Prostate gland (tissue), 2 donors: Measurements from ENCODE around the gene NELFB.

Source experiments
- POLR2A ChIP-seq: fragments of 450-650 bp; IDR thresholded peaks from one replicate; pipeline ENCODE4 v1.6.1; 2016; ENCODE audit warnings: antibody characterized with exemption, mild to moderate bottlenecking
- POLR2AphosphoS5 ChIP-seq: sonication (generic); formaldehyde crosslinking; IDR thresholded peaks from one replicate; pipeline ENCODE4 v1.6.1; 2017; ENCODE audit warnings: antibody characterized with exemption
- TF ChIP-seq, protein P1 (sequence below), 4 experiments: fragments of 200-600 bp in 2 of 4; fragments of 450-650 bp in 2 of 4; sonication (generic) in 2 of 4; IDR thresholded peaks; 1 replicate in 3 of 4; 2 replicates in 1 of 4; pipeline ENCODE4 v1.5.1; 2016 to 2019; ENCODE audit warnings: antibody characterized with exemption in 4 of 4, mild to moderate bottlenecking in 2 of 4, moderate library complexity in 2 of 4

DNA sequence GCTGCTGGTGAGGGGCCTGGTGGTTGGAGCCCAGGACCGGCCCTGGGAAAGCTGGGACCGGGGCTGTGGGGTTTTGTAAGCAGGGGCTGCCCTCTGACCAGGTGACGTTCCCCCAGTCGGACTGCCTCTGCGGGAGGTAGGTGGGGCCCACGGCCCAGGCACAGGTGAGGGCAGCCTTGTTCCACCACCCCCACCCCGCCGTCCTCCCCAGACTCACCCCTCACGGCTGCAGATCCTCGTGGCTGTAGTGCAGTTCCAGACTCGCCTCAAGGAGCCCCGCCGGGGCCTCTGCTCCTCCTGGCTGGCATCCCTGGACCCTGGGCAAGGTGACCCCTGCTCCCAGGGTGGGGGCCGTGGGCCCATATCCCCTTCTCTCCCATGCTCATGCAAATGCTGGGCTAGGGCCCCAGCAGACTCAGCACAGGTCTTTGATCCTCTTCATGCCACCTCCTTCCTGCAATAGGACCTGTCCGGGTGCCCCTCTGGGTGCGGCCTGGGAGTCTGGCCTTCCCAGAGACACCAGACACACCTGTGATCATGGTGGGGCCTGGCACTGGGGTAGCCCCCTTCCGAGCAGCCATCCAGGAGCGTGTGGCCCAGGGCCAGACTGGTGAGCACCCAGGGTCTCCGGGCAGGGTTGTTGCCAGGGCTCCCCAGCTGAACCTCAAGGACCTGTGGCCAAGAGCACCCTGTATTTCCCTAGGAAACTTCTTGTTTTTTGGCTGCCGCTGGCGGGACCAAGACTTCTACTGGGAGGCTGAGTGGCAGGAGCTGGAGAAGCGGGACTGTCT, 39.7 kb upstream of the NELFB start:
- TF ChIP-seq, protein P1, sequence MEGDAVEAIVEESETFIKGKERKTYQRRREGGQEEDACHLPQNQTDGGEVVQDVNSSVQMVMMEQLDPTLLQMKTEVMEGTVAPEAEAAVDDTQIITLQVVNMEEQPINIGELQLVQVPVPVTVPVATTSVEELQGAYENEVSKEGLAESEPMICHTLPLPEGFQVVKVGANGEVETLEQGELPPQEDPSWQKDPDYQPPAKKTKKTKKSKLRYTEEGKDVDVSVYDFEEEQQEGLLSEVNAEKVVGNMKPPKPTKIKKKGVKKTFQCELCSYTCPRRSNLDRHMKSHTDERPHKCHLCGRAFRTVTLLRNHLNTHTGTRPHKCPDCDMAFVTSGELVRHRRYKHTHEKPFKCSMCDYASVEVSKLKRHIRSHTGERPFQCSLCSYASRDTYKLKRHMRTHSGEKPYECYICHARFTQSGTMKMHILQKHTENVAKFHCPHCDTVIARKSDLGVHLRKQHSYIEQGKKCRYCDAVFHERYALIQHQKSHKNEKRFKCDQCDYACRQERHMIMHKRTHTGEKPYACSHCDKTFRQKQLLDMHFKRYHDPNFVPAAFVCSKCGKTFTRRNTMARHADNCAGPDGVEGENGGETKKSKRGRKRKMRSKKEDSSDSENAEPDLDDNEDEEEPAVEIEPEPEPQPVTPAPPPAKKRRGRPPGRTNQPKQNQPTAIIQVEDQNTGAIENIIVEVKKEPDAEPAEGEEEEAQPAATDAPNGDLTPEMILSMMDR (IDR thresholded peaks at IDR 0.05) = no peak
- TF ChIP-seq POLR2A (no peak), POLR2AphosphoS5 (no peak)
